ENCODE measurements around the gene ACADSB.

DNA sequence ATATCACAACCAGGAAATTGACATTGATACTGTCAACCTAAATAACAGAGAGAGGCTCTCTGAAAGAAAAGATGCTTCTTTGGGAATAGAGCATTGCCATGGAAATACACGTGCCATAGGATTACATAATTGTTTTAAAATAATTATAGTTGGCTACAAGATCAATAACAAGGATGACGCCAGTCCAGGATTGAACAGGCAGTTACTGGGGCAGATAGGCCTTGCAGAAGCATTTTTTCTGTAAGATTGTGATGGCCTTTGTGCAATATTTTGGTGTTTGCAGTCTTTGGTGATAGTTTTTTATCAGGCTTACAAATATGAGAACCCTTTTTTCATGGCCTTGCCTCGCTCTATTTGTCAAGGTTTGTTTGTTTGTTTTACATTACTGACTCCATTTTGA, 10.5 kb downstream of the ACADSB start:
- TF ChIP-seq, protein P1, sequence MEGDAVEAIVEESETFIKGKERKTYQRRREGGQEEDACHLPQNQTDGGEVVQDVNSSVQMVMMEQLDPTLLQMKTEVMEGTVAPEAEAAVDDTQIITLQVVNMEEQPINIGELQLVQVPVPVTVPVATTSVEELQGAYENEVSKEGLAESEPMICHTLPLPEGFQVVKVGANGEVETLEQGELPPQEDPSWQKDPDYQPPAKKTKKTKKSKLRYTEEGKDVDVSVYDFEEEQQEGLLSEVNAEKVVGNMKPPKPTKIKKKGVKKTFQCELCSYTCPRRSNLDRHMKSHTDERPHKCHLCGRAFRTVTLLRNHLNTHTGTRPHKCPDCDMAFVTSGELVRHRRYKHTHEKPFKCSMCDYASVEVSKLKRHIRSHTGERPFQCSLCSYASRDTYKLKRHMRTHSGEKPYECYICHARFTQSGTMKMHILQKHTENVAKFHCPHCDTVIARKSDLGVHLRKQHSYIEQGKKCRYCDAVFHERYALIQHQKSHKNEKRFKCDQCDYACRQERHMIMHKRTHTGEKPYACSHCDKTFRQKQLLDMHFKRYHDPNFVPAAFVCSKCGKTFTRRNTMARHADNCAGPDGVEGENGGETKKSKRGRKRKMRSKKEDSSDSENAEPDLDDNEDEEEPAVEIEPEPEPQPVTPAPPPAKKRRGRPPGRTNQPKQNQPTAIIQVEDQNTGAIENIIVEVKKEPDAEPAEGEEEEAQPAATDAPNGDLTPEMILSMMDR (IDR thresholded peaks at IDR 0.05) = no peak
- no peak for TF ChIP-seq POLR2A (IDR thresholded peaks at IDR 0.05)
